GM18858 (cell line): ENCODE data around the gene TOMM20L.
"Not testable (repeated sequence)": the region's sequence is repeated elsewhere in the genome, so short reads cannot be mapped to it uniquely, and the experiment has no call there.

Experiments used
- ATAC-seq: cut with Tn5 transposase; IDR thresholded peaks from one replicate; pipeline ENCODE4 v1.9.1; 2021; ENCODE audit not compliant: unreplicated experiment

Gene TOMM20L

DNA sequence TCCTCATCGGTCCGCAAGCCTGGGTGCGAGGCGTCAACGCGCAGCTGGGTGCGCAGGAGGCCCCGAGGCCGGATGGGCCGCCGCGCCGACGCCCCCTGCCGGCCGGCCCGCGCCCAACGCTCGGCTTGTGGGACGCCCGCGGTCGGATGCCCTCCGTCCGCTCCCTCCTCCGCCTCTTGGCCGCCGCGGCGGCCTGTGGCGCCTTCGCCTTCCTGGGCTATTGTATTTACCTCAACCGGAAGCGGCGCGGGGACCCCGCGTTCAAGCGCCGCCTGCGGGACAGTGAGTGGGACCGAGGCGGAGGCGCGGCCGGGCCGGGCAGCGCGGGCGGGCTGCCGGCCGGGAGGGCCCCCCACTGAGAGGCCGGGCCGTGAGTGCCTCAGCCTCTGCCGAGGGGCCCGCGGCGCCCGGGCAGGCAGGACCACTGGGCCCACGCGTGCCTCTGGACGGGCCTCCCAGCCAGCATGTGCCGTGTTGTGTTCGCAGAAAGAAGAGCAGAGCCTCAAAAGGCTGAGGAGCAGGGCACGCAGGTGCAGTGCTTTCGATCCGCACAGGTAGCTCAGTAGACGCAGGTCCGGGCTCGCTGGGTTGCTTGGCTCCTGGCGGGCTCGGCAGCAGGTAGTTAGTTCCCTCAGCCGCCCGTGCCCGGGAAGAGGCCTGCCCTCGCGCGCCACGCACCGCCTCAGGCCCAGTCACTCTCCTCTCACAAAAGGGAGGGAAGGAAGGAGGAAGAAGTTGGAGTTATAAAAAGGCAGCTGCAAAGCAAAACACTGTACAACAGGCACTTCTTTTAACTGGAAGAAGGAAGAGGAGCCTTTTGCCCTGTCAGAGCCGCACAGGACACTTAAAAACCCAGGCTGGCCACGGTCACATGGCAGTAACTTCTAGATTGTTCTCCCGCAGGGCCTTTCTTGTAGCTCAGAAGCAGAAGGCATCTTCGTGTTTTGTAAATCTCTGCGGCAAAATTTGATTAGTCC, at the start of gene TOMM20L:
Gene TOMM20L (plus strand): TSS at position 119 of the 977 bp plus-strand sequence. CDS start 28 bp downstream, at position 147.
- ATAC-seq: peak; percentile 88

- no peak for ATAC-seq
Observed at GRCh38 chr14:58353516-58354299, 42.0 kb upstream of the TOMM20L start.

DNA sequence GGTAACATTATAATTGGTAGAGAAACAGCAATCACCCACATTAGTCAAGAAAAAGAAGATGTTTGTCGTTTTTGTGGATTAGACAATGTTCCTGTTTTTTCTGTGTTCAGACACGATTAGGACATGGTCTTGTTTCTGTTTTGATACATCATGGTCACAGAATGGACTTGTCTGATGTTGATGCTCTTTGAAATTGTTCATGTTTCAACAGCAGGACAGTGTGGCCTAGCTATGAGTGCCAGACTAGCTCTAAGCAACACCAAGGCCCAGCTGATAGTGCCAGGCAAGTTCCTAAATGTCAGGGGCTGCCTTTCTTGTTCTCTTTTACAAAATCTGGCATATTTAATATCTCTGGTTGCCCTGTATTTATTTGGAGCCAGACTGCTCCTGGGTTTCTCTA, 40.9 kb upstream of the TOMM20L start:
- ATAC-seq: no peak

GRCh38 chr14:58356268-58356667, 39.5 kb upstream of the TOMM20L start:
- ATAC-seq: no peak

DNA sequence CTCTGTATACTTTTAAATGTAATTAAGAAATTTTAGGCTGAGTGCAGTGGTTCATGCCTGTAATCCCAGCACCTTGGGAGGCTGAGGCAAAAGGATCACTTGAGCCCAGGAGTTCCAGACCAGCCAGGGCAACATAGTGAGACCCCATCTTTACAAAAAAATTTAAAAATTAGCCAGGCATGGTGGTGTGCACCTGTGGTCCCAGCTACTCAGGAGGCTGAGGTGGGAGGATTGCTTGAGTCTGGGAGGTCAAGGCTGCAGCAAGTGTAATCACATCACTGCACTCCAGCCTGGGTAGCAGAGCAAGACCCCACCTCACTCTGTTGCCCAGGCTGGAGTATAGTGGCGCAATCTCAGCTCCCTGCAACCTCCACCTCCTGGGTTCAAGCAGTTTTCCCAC, 33.5 kb upstream of the TOMM20L start:
- ATAC-seq: not testable (repeated sequence)

DNA sequence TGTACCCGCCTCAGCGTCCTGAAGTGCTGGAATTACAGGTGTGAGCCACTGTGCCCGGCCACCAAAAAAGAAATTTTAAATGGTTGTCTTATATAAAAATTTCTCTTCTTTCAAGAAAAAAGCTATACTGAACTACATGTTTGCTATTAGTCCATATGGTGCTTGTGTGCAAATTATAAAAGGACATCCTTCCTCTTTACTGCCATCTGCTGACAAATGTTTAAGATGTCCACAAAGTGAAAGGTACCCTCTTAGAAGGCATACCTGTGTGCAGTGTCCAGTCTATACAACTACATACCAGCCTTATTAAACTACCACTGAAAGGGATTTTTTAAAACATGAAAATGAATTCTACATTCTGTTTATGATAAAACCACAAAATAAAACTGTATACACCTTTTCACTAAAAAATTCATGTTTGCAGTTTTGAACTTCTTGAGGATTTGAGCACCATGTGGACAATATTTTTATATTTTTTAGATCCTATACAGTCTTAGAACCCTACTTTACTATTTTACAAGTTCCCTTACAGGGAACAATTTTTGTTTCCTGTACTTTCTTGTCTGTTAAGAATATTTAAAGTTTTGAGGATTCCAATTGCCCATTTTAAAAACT, 32.8 kb upstream of the TOMM20L start:
- no peak for ATAC-seq

DNA sequence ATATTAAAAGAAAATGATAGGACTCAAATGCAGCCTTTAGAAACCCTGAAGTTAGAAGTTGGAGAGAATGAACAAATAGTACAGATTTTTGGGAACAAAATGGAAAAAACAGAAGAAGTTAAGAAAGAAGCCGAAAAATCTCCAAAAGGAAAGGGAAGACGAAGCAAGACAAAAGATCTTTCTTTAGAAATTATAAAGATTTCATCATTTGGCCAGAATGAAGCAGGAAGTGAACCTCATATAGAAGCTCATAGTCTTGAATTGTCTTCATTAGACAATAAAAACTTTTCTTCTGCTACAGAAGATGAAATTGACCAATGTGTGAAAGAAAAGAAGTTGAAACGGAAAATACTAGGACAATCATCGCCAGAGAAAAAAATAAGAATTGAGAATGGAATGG, 31.4 kb upstream of the TOMM20L start:
- ATAC-seq: no peak

DNA sequence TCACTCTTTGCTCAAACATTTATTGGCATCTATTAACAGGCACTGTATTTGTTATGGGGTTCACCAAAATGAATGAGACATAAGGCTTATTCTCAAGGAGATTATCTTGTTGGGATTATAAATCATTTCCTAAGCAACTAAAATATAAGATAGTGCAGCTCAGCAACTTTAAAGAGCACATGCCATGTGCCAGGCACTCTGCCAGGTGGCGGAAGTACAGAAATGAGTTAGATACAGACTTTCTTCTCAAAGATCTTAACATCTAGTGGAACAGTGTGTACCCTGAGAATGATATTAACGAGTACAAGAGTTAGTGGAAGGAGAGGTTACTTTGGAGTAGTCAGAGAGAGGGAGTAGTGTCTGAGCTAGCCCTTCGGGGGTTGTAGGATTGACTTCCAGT, 28.4 kb upstream of the TOMM20L start:
- no peak for ATAC-seq

DNA sequence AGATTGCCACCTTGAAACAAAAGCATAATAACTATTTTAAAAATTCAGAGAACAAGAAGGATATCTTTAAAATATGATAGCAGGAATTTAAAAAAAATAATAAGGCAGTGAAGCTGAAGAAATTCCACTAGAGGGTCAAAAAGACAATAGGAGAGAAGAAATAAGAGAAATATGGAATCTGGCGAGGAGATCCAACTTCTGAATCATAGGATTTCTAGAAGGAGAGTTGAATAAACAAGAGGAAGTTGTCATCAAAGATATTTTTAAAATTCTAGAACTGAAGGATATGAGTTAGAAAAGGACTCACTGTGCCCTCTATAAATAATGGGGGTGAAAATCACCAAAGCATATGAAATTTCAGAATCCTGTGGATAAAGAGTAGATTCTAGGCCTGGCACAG, 26.8 kb upstream of the TOMM20L start:
- no peak for ATAC-seq

- no peak for ATAC-seq
Observed at GRCh38 chr14:58376791-58377190, 18.9 kb upstream of the TOMM20L start.

DNA sequence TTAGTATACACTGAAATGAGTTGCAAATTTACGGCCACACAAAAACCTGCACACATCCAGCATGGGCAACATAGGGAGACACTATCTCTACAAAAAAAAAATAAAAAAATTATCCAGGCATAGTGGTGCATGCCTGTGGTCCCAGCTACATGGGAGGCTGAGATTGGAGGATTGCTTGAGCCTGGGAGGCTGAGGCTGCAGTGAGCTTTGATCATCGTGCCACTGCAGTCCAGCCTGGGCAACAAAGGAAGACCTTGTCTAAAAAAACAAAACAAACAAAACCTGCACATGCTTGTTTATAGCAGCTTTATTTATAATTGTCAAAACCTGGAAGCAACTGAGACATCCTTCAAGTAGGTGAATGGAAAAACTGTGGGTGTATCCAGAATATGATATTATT, 4.9 kb upstream of the TOMM20L start:
- ATAC-seq: no peak

DNA sequence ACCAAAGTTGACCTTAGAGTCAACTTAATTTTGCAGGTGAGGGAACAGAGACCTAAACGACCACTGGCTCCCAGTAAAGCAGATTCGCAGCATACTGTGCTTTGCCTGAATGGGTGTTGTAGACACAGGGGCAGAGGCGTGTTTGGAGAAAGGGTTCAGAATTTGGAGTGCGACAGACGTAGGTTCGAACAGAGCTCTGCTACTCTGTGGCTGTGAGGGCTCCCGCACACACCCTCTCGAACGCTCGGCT, 243 bp upstream of the TOMM20L start:
- no peak for ATAC-seq

GRCh38 chr14:58397156-58397555, 1.4 kb downstream of the TOMM20L start:
- no peak for ATAC-seq

GRCh38 chr14:58398495-58398894, 2.8 kb downstream of the TOMM20L start:
- ATAC-seq: no peak

- no peak for ATAC-seq
Observed at GRCh38 chr14:58398895-58399294, 3.2 kb downstream of the TOMM20L start.

- no peak for ATAC-seq
Observed at GRCh38 chr14:58401587-58401986, 5.9 kb downstream of the TOMM20L start.

- ATAC-seq: no peak
Observed at GRCh38 chr14:58408681-58409215, 13.0 kb downstream of the TOMM20L start.

- no peak for ATAC-seq
Observed at GRCh38 chr14:58414845-58415244, 19.1 kb downstream of the TOMM20L start.

GRCh38 chr14:58415636-58416547, 20.2 kb downstream of the TOMM20L start:
- ATAC-seq: no peak

DNA sequence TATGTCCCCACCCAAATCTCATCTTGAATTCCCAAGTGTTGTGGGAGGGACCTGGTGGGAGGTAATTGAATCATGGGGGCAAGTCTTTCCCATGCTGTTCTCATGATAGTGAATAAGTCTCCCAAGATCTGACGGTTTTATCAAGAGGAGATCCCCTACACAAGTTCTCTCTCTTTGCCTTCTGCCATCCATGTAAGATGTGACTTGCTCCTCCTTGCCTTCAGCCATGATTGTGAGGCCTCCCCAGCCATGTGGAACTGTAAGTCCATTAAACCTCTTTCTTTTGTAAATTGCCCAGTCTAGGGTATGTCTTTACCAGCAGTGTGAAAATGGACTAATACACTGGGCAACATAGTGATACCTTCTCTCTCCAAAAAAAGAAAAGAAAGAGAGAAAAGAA, 21.2 kb downstream of the TOMM20L start:
- ATAC-seq: not testable (repeated sequence)
